ENCODE results near the gene ART1.
A peak's percentile ranks its signal among the peaks of the same experiment; 100 is the strongest.

ART1 gene

DNA sequence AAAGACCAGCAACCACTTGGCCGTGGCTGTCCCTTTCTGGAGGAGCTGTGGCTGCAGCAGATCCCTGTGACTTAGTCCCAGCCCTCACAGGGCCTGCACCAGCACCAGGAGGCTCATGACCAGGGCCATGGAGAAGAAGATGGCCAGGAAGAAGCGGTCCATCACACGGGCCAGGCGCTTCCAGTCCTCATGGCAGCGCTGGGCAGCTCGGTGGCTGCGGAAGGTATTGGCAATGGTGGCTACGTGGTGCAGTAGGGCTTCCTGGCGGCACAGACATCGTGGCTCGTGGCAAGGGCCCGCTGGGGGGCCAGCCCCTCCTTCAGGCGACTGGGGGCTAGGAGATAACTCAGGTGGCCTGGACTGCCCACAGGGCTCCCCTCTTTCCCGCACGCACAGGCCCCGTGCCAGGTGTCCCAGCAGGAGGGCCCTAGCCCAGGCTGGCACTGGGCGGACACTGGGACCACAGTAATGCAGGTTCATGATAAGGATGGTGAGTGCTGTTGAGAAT lies 21.1 kb downstream of the ART1 start:
- DNase-seq (ENCODE audit: low read depth): no peak

DNA sequence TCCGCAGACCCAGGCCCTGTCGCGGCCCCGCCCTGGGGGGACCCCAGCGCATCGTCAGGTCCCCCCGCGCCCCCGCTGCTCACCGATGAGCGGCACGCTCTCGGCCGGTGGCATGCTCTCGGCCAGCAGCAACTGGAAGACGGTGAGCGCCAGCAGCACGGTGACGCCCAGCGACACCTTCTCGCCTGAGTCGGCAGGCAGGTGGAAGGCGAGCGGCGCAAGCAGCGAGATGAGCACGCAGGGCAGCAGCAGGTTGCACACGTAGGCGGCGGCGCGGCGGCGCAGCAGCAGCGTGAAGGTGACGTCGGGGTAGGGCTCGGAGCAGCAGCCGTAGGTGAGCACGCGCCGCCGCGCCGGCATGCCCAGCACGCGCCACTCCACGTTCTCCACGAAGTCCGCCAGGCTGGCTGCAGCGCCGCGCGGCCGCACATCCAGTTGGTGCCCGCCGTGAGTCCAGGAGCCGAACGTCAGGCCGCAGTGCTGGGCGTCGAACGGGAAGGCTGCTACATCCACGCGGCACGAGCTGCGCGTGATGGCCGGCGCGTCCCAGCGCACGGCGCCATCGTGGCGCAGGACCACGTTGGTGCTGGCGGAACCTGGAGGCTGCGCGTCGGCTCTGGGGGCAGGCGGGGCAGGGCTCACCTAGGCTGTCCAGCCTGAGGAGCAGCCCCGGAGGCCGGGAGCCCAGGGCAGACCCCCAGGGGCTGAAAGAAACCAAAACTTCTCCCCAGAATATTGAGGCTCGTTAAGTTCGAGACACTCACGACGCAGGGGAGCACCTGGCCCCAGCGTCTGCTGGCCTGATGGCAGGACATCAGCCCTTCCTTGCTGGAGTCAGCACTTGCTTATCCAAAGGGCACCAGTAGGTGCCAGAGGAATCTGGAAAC lies 22.5 kb downstream of the ART1 start:
- no peak for DNase-seq (ENCODE audit: low read depth)

DNA sequence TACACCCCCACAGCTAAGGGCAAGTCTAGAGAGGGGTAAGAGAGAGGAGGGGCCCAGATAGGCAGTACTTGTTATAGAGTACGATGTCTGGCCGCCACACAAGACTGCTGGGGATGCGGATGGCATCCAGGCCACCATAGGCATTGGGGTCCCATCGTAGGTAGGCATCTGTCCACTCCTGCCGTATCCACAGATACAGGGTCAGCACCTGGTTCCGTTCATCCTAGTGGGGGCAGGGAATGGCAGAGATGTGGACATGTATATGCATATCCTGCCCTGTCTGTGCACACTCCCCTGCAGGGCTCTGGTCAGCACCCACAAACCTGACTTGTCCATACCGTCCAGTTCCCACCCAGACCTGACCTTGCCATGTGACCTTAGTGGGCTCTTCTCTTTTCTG lies 24.2 kb downstream of the ART1 start:
- no peak for DNase-seq (ENCODE audit: low read depth)

DNA sequence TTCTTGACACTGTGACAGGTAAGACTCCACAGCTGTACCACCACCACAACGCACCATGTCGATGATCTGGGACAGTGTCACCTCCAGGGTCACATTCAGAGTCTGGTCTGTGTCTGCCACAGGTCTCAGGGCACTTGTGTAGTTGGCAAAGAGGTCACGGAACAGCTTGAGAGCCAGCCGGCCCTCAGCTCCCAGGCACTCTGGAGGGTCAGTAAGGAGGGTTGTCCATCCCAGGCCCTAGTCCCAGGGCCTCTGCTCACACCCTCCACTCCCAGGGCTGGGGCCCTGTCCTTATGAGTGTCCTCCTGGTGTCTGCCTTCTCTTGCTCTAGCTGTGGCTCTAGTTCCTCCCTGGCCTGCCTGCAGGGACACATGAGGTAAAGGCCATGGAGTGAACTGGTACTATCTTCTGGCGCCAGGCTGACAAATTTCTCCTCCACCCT lies 24.8 kb downstream of the ART1 start:
- no peak for DNase-seq (ENCODE audit: low read depth)

DNA sequence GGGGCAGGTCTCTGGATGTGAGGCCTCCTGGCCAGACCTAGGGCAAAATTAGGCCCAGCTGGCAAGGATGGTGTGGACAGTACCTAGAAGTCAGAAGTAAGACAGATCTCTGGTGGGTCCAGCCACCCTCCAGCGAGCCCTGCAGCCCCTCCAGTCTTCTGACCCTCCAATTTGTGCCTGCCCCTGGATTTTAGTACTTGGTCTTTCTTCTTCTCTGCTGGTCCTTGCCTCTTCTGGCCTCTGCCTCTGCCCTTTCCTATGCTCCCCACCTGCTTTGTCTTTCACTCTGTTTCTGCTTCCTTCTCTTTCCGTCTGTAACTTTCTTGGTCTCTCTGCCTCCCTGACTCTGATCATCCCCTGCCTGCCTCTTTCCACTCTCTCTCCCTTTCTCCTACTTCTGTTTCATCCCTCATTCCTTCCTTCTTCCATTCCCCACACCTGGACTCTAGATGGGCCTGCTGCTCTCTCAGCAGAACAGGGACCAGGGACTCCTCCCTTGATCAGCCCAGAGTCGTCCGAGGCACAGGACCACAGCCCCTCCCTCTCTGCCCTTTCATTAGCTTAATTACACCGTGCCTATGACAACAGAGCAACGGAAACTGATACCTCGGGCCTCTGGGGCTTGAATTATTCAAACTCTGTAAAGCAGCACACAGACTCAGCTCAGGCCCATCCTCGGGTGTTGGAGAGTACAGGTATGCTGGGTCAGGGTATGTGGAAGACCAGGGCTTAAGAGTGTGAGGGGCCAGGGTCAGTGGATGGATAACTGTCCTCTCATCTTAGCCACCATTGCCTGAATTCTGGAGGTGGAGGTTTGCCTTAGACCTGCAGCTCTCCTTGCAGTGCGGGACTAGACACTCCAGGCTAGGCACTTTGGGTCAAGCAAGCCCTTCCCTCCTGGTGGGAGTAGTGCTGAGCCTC lies 26.7 kb downstream of the ART1 start, which contains the start of gene CHRNA10:
TSS of gene CHRNA10 (minus strand) at position 51 of the 921 bp plus-strand sequence. CDS start 72 bp downstream, outside the sequence.
- DNase-seq (ENCODE audit: low read depth): no peak

- peak; percentile 92 for DNase-seq (ENCODE audit: low read depth)
These were observed 29.3 kb downstream of the ART1 start for GRCh38 chr11:3674189-3674588.

- no peak for DNase-seq (ENCODE audit: low read depth)
These were observed 31.0 kb downstream of the ART1 start for GRCh38 chr11:3675971-3676370.

DNA sequence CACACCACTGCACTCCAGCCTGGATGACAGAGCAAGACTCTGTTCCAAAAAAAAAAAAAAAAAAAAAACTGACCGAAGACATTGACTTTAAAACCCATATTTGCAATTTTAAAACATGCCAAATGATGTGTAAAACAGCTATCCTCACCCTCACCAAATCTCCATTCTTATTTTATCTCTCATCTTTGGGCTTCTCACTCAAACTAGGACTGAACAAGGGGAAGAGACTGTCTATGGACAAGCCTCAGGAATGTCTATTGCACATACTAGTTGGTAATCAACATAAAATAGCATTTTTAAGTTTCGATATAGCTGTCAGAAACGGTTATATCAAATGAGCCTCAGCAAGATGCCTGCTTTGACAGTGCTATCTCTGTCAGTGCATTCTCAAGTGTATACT lies 34.1 kb downstream of the ART1 start:
- DNase-seq (ENCODE audit: low read depth): no peak

- DNase-seq (ENCODE audit: low read depth): no peak
These were observed 38.1 kb downstream of the ART1 start for GRCh38 chr11:3683039-3683438.

DNA sequence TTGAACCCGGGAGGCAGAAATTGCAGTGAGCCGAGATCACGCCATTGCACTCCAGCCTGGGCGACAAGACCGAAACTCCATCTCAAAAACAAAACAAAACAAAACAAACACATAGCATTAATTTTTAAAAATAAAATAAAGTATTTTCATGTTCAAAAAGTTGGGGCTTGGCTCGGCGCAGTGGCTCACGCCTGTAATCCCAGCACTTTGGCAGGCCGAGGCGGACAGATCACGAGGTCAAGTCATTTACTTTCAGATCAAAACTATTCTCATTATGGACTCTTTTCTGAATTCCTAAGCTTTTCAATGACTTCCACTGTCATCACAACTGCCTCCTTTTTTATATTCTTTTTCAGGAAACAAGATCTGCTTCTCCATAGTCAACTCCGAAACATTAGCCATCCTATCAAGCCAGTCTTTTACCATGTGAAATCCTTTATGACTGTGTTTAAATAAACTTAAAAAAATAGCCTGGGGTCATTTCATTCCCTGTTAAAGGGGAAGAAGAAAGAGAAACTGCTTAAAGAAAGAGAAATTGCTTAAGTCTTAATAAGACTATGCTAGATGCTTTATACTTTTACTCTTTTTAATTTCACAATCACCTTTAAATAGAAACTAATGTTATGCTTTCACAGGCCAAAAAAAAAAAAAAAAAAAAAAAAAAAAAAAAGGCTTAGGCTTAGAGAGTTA lies 39.3 kb downstream of the ART1 start:
- no peak for DNase-seq (ENCODE audit: low read depth)

GRCh38 chr11:3684819-3685172 lies 39.9 kb downstream of the ART1 start:
- no peak for DNase-seq (ENCODE audit: low read depth)

- DNase-seq (ENCODE audit: low read depth): no peak
These were observed 41.0 kb downstream of the ART1 start for GRCh38 chr11:3685923-3686322.

DNA sequence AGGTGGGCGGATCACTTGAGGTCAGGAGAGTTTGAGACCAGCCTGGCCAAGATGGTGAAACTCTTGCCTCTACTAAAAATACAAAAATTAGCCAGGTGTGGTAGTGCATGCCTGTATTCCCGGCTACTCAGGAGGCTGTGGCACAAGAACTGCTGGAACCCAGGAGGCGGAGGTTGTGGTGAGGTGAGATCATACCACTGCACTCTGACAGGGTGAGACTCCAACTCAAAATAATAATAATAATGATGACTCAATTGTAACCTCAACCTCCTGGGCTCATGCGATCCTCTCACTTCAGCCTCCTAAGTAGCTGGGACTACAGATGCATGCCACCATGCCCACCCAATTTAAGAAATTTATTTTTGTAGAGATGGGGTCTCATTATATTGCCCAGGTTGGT lies 41.8 kb downstream of the ART1 start:
- DNase-seq (ENCODE audit: low read depth): peak; percentile 54

DNA sequence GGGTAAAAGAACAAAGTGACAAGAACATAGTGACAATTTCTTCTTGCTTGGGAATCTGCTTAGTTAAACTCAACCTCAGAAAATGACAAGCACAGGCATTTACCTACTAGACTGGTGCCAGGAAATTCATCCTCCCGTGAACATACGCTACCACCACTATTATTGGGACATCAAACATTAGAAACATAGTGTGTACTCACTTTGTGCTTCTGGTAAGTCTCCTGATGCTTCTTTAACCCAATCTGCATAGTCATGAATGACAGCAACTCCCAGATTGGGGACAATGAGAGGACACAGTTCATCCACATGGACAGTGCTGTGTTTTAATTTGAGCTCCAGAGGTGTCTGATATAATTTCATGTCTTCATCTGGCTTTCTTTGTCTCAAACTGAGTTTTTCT lies 55.5 kb downstream of the ART1 start:
- DNase-seq (ENCODE audit: low read depth): no peak

- no peak for DNase-seq (ENCODE audit: low read depth)
These were observed 56.0 kb downstream of the ART1 start for GRCh38 chr11:3700910-3701309.

DNA sequence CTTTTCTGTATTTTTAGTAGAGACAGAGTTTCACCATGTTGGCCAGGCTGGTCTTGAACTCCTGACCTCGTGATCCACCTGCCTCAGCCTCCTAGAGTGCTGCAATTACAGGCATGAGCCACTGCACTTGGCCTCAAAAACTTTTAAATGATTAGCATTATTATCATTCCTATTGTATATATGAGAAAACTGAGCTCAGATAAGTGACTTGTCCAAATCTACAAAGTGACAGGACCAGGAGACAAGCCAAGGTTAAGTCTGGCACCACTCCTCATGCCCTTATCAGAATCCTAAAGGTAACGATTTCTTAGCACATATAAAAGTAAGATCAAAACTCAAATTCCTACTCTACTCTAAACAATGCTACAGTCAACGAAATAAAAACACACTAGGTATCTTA lies 58.5 kb downstream of the ART1 start:
- DNase-seq (ENCODE audit: low read depth): no peak

DNA sequence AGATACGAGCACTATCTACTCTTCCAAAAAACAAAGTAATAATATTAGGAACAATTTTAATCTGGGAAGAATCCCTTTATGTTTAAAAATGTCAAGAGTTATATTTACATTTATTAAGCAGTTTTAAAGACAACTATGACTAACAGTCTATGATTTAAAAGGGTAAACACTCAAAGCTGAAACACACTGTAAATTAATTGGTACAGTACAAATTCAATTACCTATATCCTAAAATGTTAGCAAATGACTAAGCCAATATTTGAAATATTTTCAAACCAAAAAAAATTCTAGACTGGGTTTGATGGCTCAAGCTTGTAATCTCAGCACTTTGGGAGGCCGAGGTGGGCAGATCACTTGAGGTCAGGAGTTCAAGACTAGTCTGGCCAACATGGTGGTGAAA lies 62.2 kb downstream of the ART1 start:
- no peak for DNase-seq (ENCODE audit: low read depth)

- no peak for DNase-seq (ENCODE audit: low read depth)
These were observed 65.0 kb downstream of the ART1 start for GRCh38 chr11:3709977-3710376.

DNA sequence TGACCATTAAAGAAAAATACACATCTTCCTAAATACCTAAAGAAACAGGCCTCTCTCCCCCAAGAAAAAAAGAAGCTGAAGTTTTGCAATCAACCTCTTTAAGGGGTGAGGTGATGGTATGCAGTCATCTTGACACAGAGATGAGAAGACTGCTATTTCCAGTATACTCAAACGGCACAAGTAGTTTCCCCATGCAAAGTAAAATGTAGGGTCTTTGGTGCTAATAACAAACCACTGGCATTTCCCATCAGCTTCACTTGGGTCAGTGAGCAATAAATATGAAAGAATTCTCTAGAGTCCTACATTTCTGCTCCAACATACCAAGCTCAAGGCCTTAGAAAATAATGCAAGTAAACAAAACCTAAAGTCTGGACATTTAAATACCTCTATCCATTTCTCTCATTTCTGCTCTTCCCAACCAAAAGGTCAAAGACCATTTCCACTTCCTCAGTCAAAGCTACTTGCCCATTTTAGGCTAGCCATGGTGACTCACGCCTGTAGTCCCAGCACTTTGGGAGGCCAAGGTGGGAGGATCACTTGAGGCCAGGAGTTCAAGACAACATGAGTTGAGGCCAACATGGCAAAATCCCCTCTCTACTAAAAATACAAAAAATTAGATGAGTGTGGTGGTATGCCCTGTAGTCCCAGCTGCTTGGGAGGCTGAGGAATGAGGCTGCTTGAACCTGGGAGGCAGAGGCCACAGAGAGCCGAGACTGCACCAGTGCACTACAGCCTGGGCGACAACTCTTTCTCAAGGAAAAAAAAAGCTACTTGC lies 65.7 kb downstream of the ART1 start:
- DNase-seq (ENCODE audit: low read depth): no peak

- no peak for DNase-seq (ENCODE audit: low read depth)
These were observed 67.3 kb downstream of the ART1 start for GRCh38 chr11:3712274-3712673.

Measured in ELR (cell line).